Endodermal cell (in vitro differentiated cells): ENCODE results near the gene KLHL22. TPM values are rescaled to one million over a fixed set of nuclear protein-coding genes. Genes with fewer than 3 reads are reported as not detected.

Experiments
- DNase-seq: peaks from one replicate; pipeline ENCODE4 v3.0.0-alpha.2; 2017
- H3K27ac ChIP-seq: 2 replicates; pipeline ENCODE4 v1.5.1; 2013; ENCODE audit warnings: mild to moderate bottlenecking, low read depth, low read length, moderate library complexity
- H3K27me3 ChIP-seq: 2 replicates; pipeline ENCODE4 v1.6.1; 2013; ENCODE audit warnings: mild to moderate bottlenecking, low read length, moderate library complexity; ENCODE audit not compliant: insufficient read depth, control insufficient read depth, poor library complexity, severe bottlenecking
- H3K36me3 ChIP-seq: 2 replicates; pipeline ENCODE4 v1.7.0; 2013; ENCODE audit warnings: mild to moderate bottlenecking, low read length, moderate library complexity; ENCODE audit not compliant: control insufficient read depth, insufficient read depth
- H3K4me1 ChIP-seq: one replicate; pipeline ENCODE4 v1.7.0; 2013; ENCODE audit warnings: low read length; ENCODE audit not compliant: control insufficient read depth, insufficient read depth
- H3K4me3 ChIP-seq: 2 replicates; pipeline ENCODE4 v1.5.1; 2013; ENCODE audit warnings: mild to moderate bottlenecking, low read length, moderate library complexity
- H3K9ac ChIP-seq: 2 replicates; pipeline ENCODE4 v1.6.1; 2013; ENCODE audit warnings: mild to moderate bottlenecking, low read length, moderate library complexity; ENCODE audit not compliant: poor library complexity, severe bottlenecking; ENCODE audit errors: extremely low read depth
- H3K9me3 ChIP-seq: 2 replicates; pipeline ENCODE4 v1.6.1; 2013; ENCODE audit warnings: mild to moderate bottlenecking, low read length, moderate library complexity; ENCODE audit not compliant: control insufficient read depth
- H3K27ac Mint-ChIP-seq: 2 replicates; pipeline ENCODE4 v1.8.0; 2020; ENCODE audit warnings: mixed read lengths
- H3K27me3 Mint-ChIP-seq: 2 replicates; pipeline ENCODE4 v1.8.0; 2021; ENCODE audit warnings: mild to moderate bottlenecking, mixed read lengths; ENCODE audit not compliant: insufficient read depth
- H3K36me3 Mint-ChIP-seq: 2 replicates; pipeline ENCODE4 v1.8.0; 2020; ENCODE audit warnings: low read depth, mixed read lengths
- H3K4me1 Mint-ChIP-seq: 2 replicates; pipeline ENCODE4 v1.8.0; 2020; ENCODE audit warnings: mixed read lengths
- H3K4me3 Mint-ChIP-seq: 2 replicates; pipeline ENCODE4 v1.8.0; 2020; ENCODE audit warnings: mild to moderate bottlenecking, moderate library complexity, mixed read lengths
- H3K9me3 Mint-ChIP-seq: 2 replicates; pipeline ENCODE4 v1.8.0; 2020; ENCODE audit warnings: mild to moderate bottlenecking, mixed read lengths
- CTCF ChIP-seq: fragments of 200-600 bp; sonication (generic); conservative IDR thresholded peaks from 2 replicates; pipeline ENCODE4 v1.5.0; 2021; ENCODE audit warnings: antibody characterized with exemption, mild to moderate bottlenecking
- WGBS, 2 experiments: methylation state at CpG; one replicate each; pipeline versions ENCODE4 v1.1.5 to v1.1.7; 2013; ENCODE audit warnings: missing lambda C conversion rate in 2 of 2, mixed read lengths in 1 of 2; ENCODE audit not compliant: insufficient coverage in 1 of 2, insufficient read length in 1 of 2; 5-methylcytosine and 5-hydroxymethylcytosine counted together
- total RNA-seq, 2 donors: library from RNA; stranded (reverse); fragmentation: NEBNext Ultra II Directional in 1 of 2; extraction: Animal tissue kit (Norgen Biotek cat#: 25700) in 1 of 2; gene quantifications; 2 replicates in 1 of 2; 3 replicates in 1 of 2; pipeline ENCODE4 v1.2.1, GENCODE V29; 2021

KLHL22 gene
- total RNA-seq, 2 donors from 2014 or later: 26.5 to 32.8 TPM

DNA sequence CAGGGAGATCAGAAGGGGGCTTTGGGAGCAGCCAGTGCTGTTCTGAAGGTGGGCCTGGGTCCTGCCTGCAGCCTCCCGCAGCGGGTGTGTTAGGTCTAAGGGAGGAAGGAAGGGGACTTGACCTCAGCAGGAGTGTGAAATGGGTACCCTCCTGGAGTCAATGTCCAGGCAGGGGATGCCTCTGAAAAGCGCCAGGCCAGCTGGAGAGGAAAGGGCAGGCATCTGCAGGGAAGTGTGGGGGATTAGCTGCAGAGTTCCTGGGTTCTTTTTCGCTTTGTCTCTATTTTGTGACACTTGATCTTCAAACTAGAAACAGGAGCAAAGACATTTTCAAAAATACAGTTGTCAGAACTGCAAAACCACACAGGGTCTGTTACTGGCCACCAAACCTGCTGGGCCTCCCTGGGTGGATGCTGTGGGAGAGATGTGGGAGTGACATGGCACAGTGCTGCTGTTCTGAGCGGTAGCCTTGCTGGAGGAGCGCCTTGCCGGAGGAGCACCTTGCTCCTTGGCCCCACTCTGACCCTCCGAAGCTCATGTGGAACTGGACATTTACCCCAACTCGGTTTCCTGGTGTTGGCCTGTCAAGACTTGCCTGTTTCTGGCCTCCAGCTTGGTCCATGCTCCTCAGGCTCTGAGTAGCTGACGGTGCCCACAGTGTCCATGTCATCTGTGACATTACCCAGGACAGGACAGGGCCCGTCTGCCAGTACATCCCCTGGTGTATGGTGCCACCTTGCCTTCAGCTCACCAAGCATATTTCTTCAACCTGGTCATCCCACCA, 37.7 kb upstream of the KLHL22 start:
- Histone ChIP-seq H3K27ac (peak overlapping the region; percentile 95), H3K4me3 (no peak overlapping the region), H3K9me3 (peaks cover 5% of the 10 kb centered on the region), H3K9ac (no peak overlapping the region), H3K4me1 (no peaks in the 10 kb centered on the region), H3K27me3 (no peaks in the 10 kb centered on the region), H3K36me3 (peaks cover 33% of the 10 kb centered on the region)
- 94% methylated on average over 11 of the region's 11 CpGs for WGBS, 2 experiments
- DNase-seq: no peak
- Mint-ChIP-seq H3K9me3 (no peaks in the 10 kb centered on the region), H3K27me3 (no peaks in the 10 kb centered on the region), H3K4me1 (peaks cover 9% of the 10 kb centered on the region), H3K36me3 (peaks cover 31% of the 10 kb centered on the region), H3K27ac (peak overlapping the region; percentile 24), H3K4me3 (no peak overlapping the region)
- no peak for TF ChIP-seq CTCF

GRCh38 chr22:20532256-20532993, 36.8 kb upstream of the KLHL22 start:
- H3K36me3 Mint-ChIP-seq: peaks cover 30% of the 10 kb centered on the region
- H3K4me3 Mint-ChIP-seq: no peak overlapping the region
- TF ChIP-seq CTCF: no peak
- H3K9me3 Mint-ChIP-seq: peaks cover 8% of the 10 kb centered on the region
- Histone ChIP-seq H3K4me3 (no peak overlapping the region), H3K36me3 (peaks cover 33% of the 10 kb centered on the region), H3K4me1 (no peaks in the 10 kb centered on the region), H3K9ac (no peak overlapping the region), H3K27ac (peak overlapping the region; percentile 95), H3K9me3 (peaks cover 11% of the 10 kb centered on the region), H3K27me3 (no peaks in the 10 kb centered on the region)
- H3K4me1 Mint-ChIP-seq: peaks cover 9% of the 10 kb centered on the region
- H3K27ac Mint-ChIP-seq: peak overlapping the region; percentile 82
- 78 to 89% methylated on average over 5 to 10 of the region's 10 CpGs for WGBS, 2 experiments
- no peak for DNase-seq
- no peaks in the 10 kb centered on the region for H3K27me3 Mint-ChIP-seq

GRCh38 chr22:20531404-20532201, 36.0 kb upstream of the KLHL22 start:
- WGBS, 2 experiments: 87 to 95% methylated on average over 12 to 15 of the region's 15 CpGs
- no peak overlapping the region for H3K4me3 Mint-ChIP-seq
- H3K9me3 Mint-ChIP-seq: peaks cover 9% of the 10 kb centered on the region
- H3K27ac ChIP-seq: peak overlapping the region; percentile 95
- H3K36me3 ChIP-seq: peaks cover 29% of the 10 kb centered on the region
- H3K27ac Mint-ChIP-seq: peak overlapping the region; percentile 82
- H3K27me3 Mint-ChIP-seq: no peaks in the 10 kb centered on the region
- DNase-seq: peak; percentile 74
- peaks cover 11% of the 10 kb centered on the region for H3K9me3 ChIP-seq
- no peak overlapping the region for H3K9ac ChIP-seq
- no peaks in the 10 kb centered on the region for H3K4me1 ChIP-seq
- TF ChIP-seq CTCF: no peak
- H3K4me1 Mint-ChIP-seq: peaks cover 9% of the 10 kb centered on the region
- peaks cover 32% of the 10 kb centered on the region for H3K36me3 Mint-ChIP-seq
- no peaks in the 10 kb centered on the region for H3K27me3 ChIP-seq
- H3K4me3 ChIP-seq: no peak overlapping the region
